CD4-positive, alpha-beta T cell treated with Interferon gamma for 1 hour (primary cell): Measurements from ENCODE around the gene RBP2.
"Not testable (repeated sequence)": the region's sequence is repeated elsewhere in the genome, so short reads cannot be mapped to it uniquely, and the experiment has no call there.

Experiments used
- DNase-seq: peaks from one replicate; pipeline ENCODE4 v3.0.0-alpha.2; 2020

The RBP2 gene

GRCh38 chr3:139440639-139441556 is 35.4 kb downstream of the RBP2 start:
- no peak for DNase-seq

DNA sequence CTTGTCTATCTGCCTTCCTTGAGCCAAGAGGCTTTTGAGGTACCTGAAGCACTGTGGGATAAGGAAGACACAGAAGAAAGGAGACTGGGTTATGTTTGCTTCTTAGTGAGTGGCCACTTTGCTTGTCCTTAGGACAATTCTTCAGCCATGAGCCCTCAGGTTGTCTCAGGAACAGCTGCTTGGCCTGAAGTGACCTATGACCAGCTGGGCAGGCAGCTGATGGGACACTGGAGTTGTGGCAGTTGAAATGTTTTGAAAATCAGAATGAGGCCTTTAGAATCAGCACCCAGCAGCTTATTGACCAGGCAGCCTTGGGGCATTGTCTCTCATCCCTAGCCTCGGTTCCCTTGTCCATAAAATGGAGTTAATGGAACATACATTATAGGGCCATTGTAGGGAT is 37.0 kb downstream of the RBP2 start:
- no peak for DNase-seq

GRCh38 chr3:139434764-139435307 is 41.5 kb downstream of the RBP2 start:
- DNase-seq: no peak

DNA sequence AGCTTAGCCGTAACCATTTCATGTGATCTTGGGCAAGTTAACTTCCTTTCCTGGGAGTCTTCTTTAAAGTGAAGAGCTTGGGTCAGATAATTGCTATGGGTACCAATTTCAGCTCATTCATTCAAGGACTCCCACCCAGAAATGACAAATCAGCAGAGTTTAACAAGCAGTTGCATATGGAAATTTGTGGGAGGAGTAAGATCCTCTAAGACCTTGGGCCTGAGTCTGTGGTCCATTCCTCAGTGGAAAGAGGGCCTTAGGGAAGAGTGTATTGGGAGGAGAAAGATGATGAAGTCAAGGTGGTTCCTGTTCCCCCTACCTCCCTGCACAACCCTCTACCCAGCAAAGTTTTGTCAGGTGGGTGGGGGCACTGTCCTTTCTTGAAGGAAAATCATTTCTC is 42.1 kb downstream of the RBP2 start:
- no peak for DNase-seq

- no peak for DNase-seq
Measured at GRCh38 chr3:139433089-139433488, 43.2 kb downstream of the RBP2 start.

- DNase-seq: no peak
Measured at GRCh38 chr3:139430493-139430892, 45.8 kb downstream of the RBP2 start.

- DNase-seq: no peak
Measured at GRCh38 chr3:139427283-139428060, 48.8 kb downstream of the RBP2 start.

- DNase-seq: no peak
Measured at GRCh38 chr3:139425745-139426400, 50.4 kb downstream of the RBP2 start.

- DNase-seq: no peak
Measured at GRCh38 chr3:139423232-139423631, 53.1 kb downstream of the RBP2 start.

DNA sequence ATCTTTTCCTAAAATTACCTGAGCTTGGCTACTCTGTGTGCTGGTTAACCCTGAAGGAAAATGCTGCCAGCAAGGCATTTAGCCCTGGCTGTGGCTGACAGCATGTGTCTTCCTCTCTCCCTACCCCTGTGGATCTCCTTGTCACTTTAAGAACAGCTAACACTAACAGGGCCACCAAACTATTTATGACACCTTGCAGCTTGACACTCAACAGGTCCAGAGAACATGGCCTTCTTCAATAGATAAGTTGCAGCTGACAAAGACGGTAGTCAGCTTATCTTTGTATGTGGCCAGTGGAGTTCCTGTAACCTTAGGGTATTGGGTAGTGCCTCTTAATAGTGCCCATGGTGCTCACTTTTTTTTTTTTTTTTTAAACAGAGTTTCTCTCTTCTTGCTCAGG is 54.9 kb downstream of the RBP2 start:
- DNase-seq: no peak

DNA sequence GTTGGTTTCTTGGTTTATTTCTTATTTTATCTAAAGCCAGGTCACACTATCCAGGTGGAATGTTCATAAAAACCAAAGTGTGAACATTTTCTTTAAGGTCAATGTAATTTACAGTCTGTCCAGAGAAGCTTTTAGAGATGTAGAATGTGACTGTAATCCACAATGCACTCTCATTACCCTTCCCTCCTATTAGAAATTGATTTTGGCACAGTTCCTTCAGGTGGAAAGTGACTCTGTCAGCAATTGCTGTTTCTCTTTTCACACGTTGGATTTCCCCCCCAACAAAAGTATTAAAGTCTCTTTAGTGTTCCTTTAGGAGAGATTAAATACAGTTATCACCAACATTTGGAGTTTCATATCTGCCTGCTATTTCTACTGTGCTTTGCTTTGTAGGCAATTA is 55.3 kb downstream of the RBP2 start:
- no peak for DNase-seq

DNA sequence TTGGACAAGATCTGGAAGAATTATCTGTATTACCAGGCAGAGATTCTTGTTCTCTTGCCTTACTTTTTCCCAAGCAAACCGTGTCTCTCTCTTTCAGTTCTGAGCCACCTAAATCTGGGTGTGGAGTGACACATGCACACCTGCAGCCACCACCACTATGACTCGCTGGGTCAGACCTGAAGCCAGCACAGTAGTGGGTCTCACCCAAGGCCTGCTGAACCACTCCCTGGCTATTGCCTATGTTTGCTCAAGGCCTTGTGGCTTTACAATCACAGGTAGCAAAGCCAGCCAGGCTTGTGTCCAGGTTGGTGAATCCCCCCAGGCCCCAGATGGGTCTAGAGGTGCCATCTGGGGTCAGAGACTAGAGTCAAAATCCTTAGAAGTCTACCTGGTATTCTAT is 58.2 kb downstream of the RBP2 start:
- no peak for DNase-seq

GRCh38 chr3:139416275-139416674 is 60.0 kb downstream of the RBP2 start:
- no peak for DNase-seq

DNA sequence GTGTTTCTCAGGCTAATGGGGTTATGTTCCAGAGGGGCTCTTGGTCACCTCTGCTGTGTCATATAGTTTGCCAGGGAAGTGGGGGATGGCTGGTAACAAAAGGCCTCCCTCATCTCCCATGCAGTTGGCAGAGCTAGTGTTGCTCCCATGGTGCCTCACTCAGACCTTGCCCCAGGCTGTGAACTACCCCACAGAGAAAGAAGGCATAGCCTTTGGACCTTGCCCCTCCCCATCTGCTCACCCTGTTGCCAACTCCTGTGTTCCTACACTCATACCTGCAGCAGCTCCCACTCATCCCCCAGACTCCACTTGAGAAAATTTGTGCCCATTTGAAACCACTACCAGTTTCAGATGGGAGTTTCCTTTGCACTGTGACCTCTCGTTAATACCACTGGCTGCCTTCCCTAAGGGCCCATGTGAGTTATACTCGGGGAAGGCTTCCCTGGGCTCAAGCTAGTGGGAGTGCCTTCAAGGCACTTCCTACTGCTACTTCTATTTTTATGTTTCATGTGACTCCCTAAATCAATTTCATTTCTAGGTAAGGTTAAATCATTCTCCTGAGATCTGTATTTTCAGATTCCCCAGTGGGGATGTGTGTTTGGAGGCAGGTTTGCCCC is 61.6 kb downstream of the RBP2 start:
- DNase-seq: no peak

- not testable (repeated sequence) for DNase-seq
Measured at GRCh38 chr3:139412891-139413290, 63.4 kb downstream of the RBP2 start.
